ENCODE data around the gene NANS.
A peak's percentile ranks its signal among the peaks of the same experiment; 100 is the strongest.
"Not testable (repeated sequence)": the region's sequence is repeated elsewhere in the genome, so short reads cannot be mapped to it uniquely, and the experiment has no call there.

NANS gene

GRCh38 chr9:98080780-98081179 lies 24.2 kb downstream of the NANS start:
- Histone ChIP-seq H3K36me3 (ENCODE audit: control insufficient read depth in 1 of 2, insufficient read depth in 2 of 2, low read length in 2 of 2) (peaks cover 32 to 35% of the 10 kb centered on the region in 2 donors), H3K4me3 (ENCODE audit: low read depth in 1 of 2, low read length in 2 of 2) (no peak overlapping the region), H3K9me3 (ENCODE audit: control insufficient read depth in 1 of 2, low read length in 2 of 2) (no peaks in the 10 kb centered on the region), H3K4me1 (ENCODE audit: control insufficient read depth in 1 of 2, insufficient read depth in 2 of 2, low read length in 2 of 2) (no peaks in the 10 kb centered on the region), H3K27ac (ENCODE audit: low read length) (peak overlapping the region; percentile 61), H3K27me3 (ENCODE audit: low read depth, low read length) (no peaks in the 10 kb centered on the region)

- H3K27ac ChIP-seq (ENCODE audit: low read length): peak overlapping the region; percentile 61
- H3K4me3 ChIP-seq (ENCODE audit: low read depth in 1 of 2, low read length in 2 of 2): no peak overlapping the region
- H3K9me3 ChIP-seq (ENCODE audit: control insufficient read depth in 1 of 2, low read length in 2 of 2): no peaks in the 10 kb centered on the region
- no peaks in the 10 kb centered on the region for H3K27me3 ChIP-seq (ENCODE audit: low read depth, low read length)
- H3K4me1 ChIP-seq (ENCODE audit: control insufficient read depth in 1 of 2, insufficient read depth in 2 of 2, low read length in 2 of 2): no peaks in the 10 kb centered on the region
- peaks cover 32 to 35% of the 10 kb centered on the region in 2 donors for H3K36me3 ChIP-seq (ENCODE audit: control insufficient read depth in 1 of 2, insufficient read depth in 2 of 2, low read length in 2 of 2)
These were observed 25.1 kb downstream of the NANS start for GRCh38 chr9:98081477-98082219.

GRCh38 chr9:98083061-98083501 lies 26.5 kb downstream of the NANS start:
- Histone ChIP-seq H3K9me3 (ENCODE audit: control insufficient read depth in 1 of 2, low read length in 2 of 2) (no peaks in the 10 kb centered on the region), H3K4me1 (ENCODE audit: control insufficient read depth in 1 of 2, insufficient read depth in 2 of 2, low read length in 2 of 2) (peaks cover 0 to 4% of the 10 kb centered on the region in 2 donors), H3K27me3 (ENCODE audit: low read depth, low read length) (no peaks in the 10 kb centered on the region), H3K4me3 (ENCODE audit: low read depth in 1 of 2, low read length in 2 of 2) (no peak overlapping the region), H3K27ac (ENCODE audit: low read length) (no peak overlapping the region), H3K36me3 (ENCODE audit: control insufficient read depth in 1 of 2, insufficient read depth in 2 of 2, low read length in 2 of 2) (peaks cover 26 to 28% of the 10 kb centered on the region in 2 donors)

- no peak overlapping the region for H3K4me3 ChIP-seq (ENCODE audit: low read depth in 1 of 2, low read length in 2 of 2)
- H3K27me3 ChIP-seq (ENCODE audit: low read depth, low read length): no peaks in the 10 kb centered on the region
- H3K27ac ChIP-seq (ENCODE audit: low read length): no peak overlapping the region
- peaks cover 22 to 25% of the 10 kb centered on the region in 2 donors for H3K36me3 ChIP-seq (ENCODE audit: control insufficient read depth in 1 of 2, insufficient read depth in 2 of 2, low read length in 2 of 2)
- no peaks in the 10 kb centered on the region for H3K9me3 ChIP-seq (ENCODE audit: control insufficient read depth in 1 of 2, low read length in 2 of 2)
- H3K4me1 ChIP-seq (ENCODE audit: control insufficient read depth in 1 of 2, insufficient read depth in 2 of 2, low read length in 2 of 2): peaks cover 0 to 4% of the 10 kb centered on the region in 2 donors
These were observed 27.1 kb downstream of the NANS start for GRCh38 chr9:98083566-98084183.

GRCh38 chr9:98084396-98084795 lies 27.9 kb downstream of the NANS start:
- H3K27ac ChIP-seq (ENCODE audit: low read length): no peak overlapping the region
- H3K36me3 ChIP-seq (ENCODE audit: control insufficient read depth in 1 of 2, insufficient read depth in 2 of 2, low read length in 2 of 2): peaks cover 22 to 23% of the 10 kb centered on the region in 2 donors
- peaks cover 0 to 4% of the 10 kb centered on the region in 2 donors for H3K4me1 ChIP-seq (ENCODE audit: control insufficient read depth in 1 of 2, insufficient read depth in 2 of 2, low read length in 2 of 2)
- H3K27me3 ChIP-seq (ENCODE audit: low read depth, low read length): no peaks in the 10 kb centered on the region
- H3K9me3 ChIP-seq (ENCODE audit: control insufficient read depth in 1 of 2, low read length in 2 of 2): no peaks in the 10 kb centered on the region
- H3K4me3 ChIP-seq (ENCODE audit: low read depth in 1 of 2, low read length in 2 of 2): no peak overlapping the region

GRCh38 chr9:98085058-98085457 lies 28.5 kb downstream of the NANS start:
- Histone ChIP-seq H3K4me3 (ENCODE audit: low read depth in 1 of 2, low read length in 2 of 2) (no peak overlapping the region), H3K36me3 (ENCODE audit: control insufficient read depth in 1 of 2, insufficient read depth in 2 of 2, low read length in 2 of 2) (peaks cover 19 to 22% of the 10 kb centered on the region in 2 donors), H3K27ac (ENCODE audit: low read length) (no peak overlapping the region), H3K27me3 (ENCODE audit: low read depth, low read length) (no peaks in the 10 kb centered on the region), H3K9me3 (ENCODE audit: control insufficient read depth in 1 of 2, low read length in 2 of 2) (no peaks in the 10 kb centered on the region), H3K4me1 (ENCODE audit: control insufficient read depth in 1 of 2, insufficient read depth in 2 of 2, low read length in 2 of 2) (peaks cover 0 to 4% of the 10 kb centered on the region in 2 donors)

- H3K36me3 ChIP-seq (ENCODE audit: control insufficient read depth in 1 of 2, insufficient read depth in 2 of 2, low read length in 2 of 2): peaks cover 14 to 15% of the 10 kb centered on the region in 2 donors
- H3K9me3 ChIP-seq (ENCODE audit: control insufficient read depth in 1 of 2, low read length in 2 of 2): no peaks in the 10 kb centered on the region
- H3K4me1 ChIP-seq (ENCODE audit: control insufficient read depth in 1 of 2, insufficient read depth in 2 of 2, low read length in 2 of 2): peaks cover 0 to 4% of the 10 kb centered on the region in 2 donors
- H3K4me3 ChIP-seq (ENCODE audit: low read depth in 1 of 2, low read length in 2 of 2): no peak overlapping the region
- no peak overlapping the region for H3K27ac ChIP-seq (ENCODE audit: low read length)
- H3K27me3 ChIP-seq (ENCODE audit: low read depth, low read length): no peaks in the 10 kb centered on the region
These were observed 29.4 kb downstream of the NANS start for GRCh38 chr9:98085944-98086343.

- Histone ChIP-seq H3K4me3 (ENCODE audit: low read depth in 1 of 2, low read length in 2 of 2) (no peak overlapping the region), H3K4me1 (ENCODE audit: control insufficient read depth in 1 of 2, insufficient read depth in 2 of 2, low read length in 2 of 2) (peaks cover 0 to 4% of the 10 kb centered on the region in 2 donors), H3K27ac (ENCODE audit: low read length) (no peak overlapping the region), H3K36me3 (ENCODE audit: control insufficient read depth in 1 of 2, insufficient read depth in 2 of 2, low read length in 2 of 2) (peaks cover 9 to 12% of the 10 kb centered on the region in 2 donors), H3K27me3 (ENCODE audit: low read depth, low read length) (no peaks in the 10 kb centered on the region), H3K9me3 (ENCODE audit: control insufficient read depth in 1 of 2, low read length in 2 of 2) (no peaks in the 10 kb centered on the region)
These were observed 29.9 kb downstream of the NANS start for GRCh38 chr9:98086461-98086860.

GRCh38 chr9:98087420-98088354 lies 31.2 kb downstream of the NANS start:
- H3K4me1 ChIP-seq (ENCODE audit: control insufficient read depth in 1 of 2, insufficient read depth in 2 of 2, low read length in 2 of 2): peaks cover 0 to 4% of the 10 kb centered on the region in 2 donors
- no peaks in the 10 kb centered on the region for H3K9me3 ChIP-seq (ENCODE audit: control insufficient read depth in 1 of 2, low read length in 2 of 2)
- peaks cover 0 to 11% of the 10 kb centered on the region in 2 donors for H3K36me3 ChIP-seq (ENCODE audit: control insufficient read depth in 1 of 2, insufficient read depth in 2 of 2, low read length in 2 of 2)
- H3K27me3 ChIP-seq (ENCODE audit: low read depth, low read length): no peaks in the 10 kb centered on the region
- no peak overlapping the region for H3K27ac ChIP-seq (ENCODE audit: low read length)
- peak overlapping the region in 1 of 2 donors; percentile 58 for H3K4me3 ChIP-seq (ENCODE audit: low read depth in 1 of 2, low read length in 2 of 2)

- H3K36me3 ChIP-seq (ENCODE audit: control insufficient read depth in 1 of 2, insufficient read depth in 2 of 2, low read length in 2 of 2): peaks cover 4 to 15% of the 10 kb centered on the region in 2 donors
- H3K4me1 ChIP-seq (ENCODE audit: control insufficient read depth in 1 of 2, insufficient read depth in 2 of 2, low read length in 2 of 2); H3K4me3 ChIP-seq (ENCODE audit: low read depth in 1 of 2, low read length in 2 of 2); H3K27ac ChIP-seq (ENCODE audit: low read length); H3K9me3 ChIP-seq (ENCODE audit: control insufficient read depth in 1 of 2, low read length in 2 of 2); H3K27me3 ChIP-seq (ENCODE audit: low read depth, low read length): not testable (repeated sequence)
These were observed 34.1 kb downstream of the NANS start for GRCh38 chr9:98090674-98091073.
